ENCODE measurements around the gene LYZL6.

Gene LYZL6

GRCh38 chr17:35889818-35890773 is 53.4 kb downstream of the LYZL6 start:
- Histone ChIP-seq H3K4me1 (ENCODE audit: insufficient read depth, low read length) (peaks cover 15% of the 10 kb centered on the region), H3K4me3 (ENCODE audit: low read depth in 1 of 2, low read length in 2 of 2) (no peak overlapping the region), H3K9ac (ENCODE audit: low read depth, low read length) (no peak overlapping the region), H3K4me2 (ENCODE audit: insufficient read depth, low read length) (no peak overlapping the region), H3K27ac (ENCODE audit: low read length) (no peak overlapping the region; the same call in 1 of the 2 replicates), H2AFZ (ENCODE audit: low read depth, low read length) (peak overlapping the region; percentile 56; the same call in 1 of the 2 replicates), H4K20me1 (ENCODE audit: insufficient read depth, low read length) (no peaks in the 10 kb centered on the region), H3K79me2 (ENCODE audit: insufficient read depth, low read length) (no peaks in the 10 kb centered on the region), H3K9me3 (ENCODE audit: insufficient read depth, low read length, severe bottlenecking) (no peaks in the 10 kb centered on the region), H3K36me3 (ENCODE audit: insufficient read depth, low read length) (no peaks in the 10 kb centered on the region), H3K27me3 (ENCODE audit: insufficient read depth, low read length, poor library complexity) (no peaks in the 10 kb centered on the region)
- TF ChIP-seq CTCF (IDR thresholded peaks at IDR 0.05; ENCODE audit: borderline replicate concordance, extremely low read depth, low read length, poor library complexity, severe bottlenecking), result no peak
- no peak for TF ChIP-seq EZH2 (IDR thresholded peaks at IDR 0.05; ENCODE audit: borderline replicate concordance, low read depth, low read length, severe bottlenecking)
- DNase-seq (no peak), ATAC-seq (ENCODE audit: insufficient read depth, low read depth) (no peak)

DNA sequence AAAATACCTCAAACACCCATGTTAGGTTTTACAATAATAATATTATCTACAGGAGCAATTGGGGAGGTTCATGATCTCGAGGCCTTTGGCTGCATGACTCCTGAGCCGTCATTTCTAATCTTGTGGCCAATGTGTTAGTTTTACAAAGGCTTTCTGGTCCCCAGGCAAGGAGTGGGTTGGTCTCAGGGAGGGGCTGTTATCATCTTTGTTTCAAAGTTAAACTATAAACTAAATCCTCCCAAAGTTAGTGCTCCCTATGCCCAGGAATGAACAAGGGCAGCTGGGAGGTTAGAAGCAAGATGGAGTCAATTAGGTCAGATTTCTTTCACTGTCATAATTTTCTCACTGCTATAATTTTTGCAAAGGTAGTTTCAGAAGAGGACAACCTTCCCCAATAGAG is 54.3 kb downstream of the LYZL6 start:
- H3K4me1 ChIP-seq (ENCODE audit: insufficient read depth, low read length), result peaks cover 15% of the 10 kb centered on the region
- no peaks in the 10 kb centered on the region for H3K79me2 ChIP-seq (ENCODE audit: insufficient read depth, low read length)
- H3K27ac ChIP-seq (ENCODE audit: low read length), result no peak overlapping the region
- TF ChIP-seq EZH2 (IDR thresholded peaks at IDR 0.05; ENCODE audit: borderline replicate concordance, low read depth, low read length, severe bottlenecking) (no peak), CTCF (IDR thresholded peaks at IDR 0.05; ENCODE audit: borderline replicate concordance, extremely low read depth, low read length, poor library complexity, severe bottlenecking) (no peak)
- H3K9ac ChIP-seq (ENCODE audit: low read depth, low read length), result no peak overlapping the region
- DNase-seq (no peak), ATAC-seq (ENCODE audit: insufficient read depth, low read depth) (no peak)
- H3K4me3 ChIP-seq (ENCODE audit: low read depth in 1 of 2, low read length in 2 of 2), result no peak overlapping the region
- H3K36me3 ChIP-seq (ENCODE audit: insufficient read depth, low read length), result no peaks in the 10 kb centered on the region
- H2AFZ ChIP-seq (ENCODE audit: low read depth, low read length), result no peak overlapping the region
- no peaks in the 10 kb centered on the region for H3K9me3 ChIP-seq (ENCODE audit: insufficient read depth, low read length, severe bottlenecking)
- no peak overlapping the region for H3K4me2 ChIP-seq (ENCODE audit: insufficient read depth, low read length)
- no peaks in the 10 kb centered on the region for H4K20me1 ChIP-seq (ENCODE audit: insufficient read depth, low read length)
- H3K27me3 ChIP-seq (ENCODE audit: insufficient read depth, low read length, poor library complexity), result no peaks in the 10 kb centered on the region
